Right atrium auricular region (tissue), 2 donors: ENCODE data around the gene GFOD1. TPM values are rescaled to one million over a fixed set of nuclear protein-coding genes. Genes with fewer than 3 reads are reported as not detected.

Experiments used
- DNase-seq: peaks from one replicate; pipeline ENCODE4 v3.0.0-alpha.2; 2019; ENCODE audit warnings: low spot score
- H3K27ac ChIP-seq, 2 donors: fragments of 200-600 bp; sonication (generic); 1 replicate in 1 of 2; 2 replicates in 1 of 2; pipeline ENCODE4 v1.5.1; 2016 to 2019
- H3K27me3 ChIP-seq, 2 donors: fragments of 200-600 bp; sonication (generic); one replicate each; pipeline versions ENCODE4 v1.5.1 to v1.6.0; 2017 to 2019
- H3K36me3 ChIP-seq: fragments of 200-600 bp; sonication (generic); one replicate; pipeline ENCODE4 v1.5.1; 2016
- H3K4me1 ChIP-seq, 2 donors: fragments of 200-600 bp; sonication (generic); one replicate each; pipeline versions ENCODE4 v1.5.1 to v1.6.0; 2017 to 2019
- H3K4me3 ChIP-seq, 2 donors: fragments of 200-600 bp; sonication (generic); 1 replicate in 1 of 2; 2 replicates in 1 of 2; pipeline ENCODE4 v1.5.1; 2017 to 2019; ENCODE audit warnings: mild to moderate bottlenecking in 1 of 2, moderate library complexity in 1 of 2
- H3K9me3 ChIP-seq, 2 donors: fragments of 200-600 bp; sonication (generic); one replicate each; pipeline ENCODE4 v1.5.1; 2019
- total RNA-seq, 2 donors: library from RNA; depleted of rRNA; stranded (reverse); fragments of >200 nt; gene quantifications; one replicate each; pipeline ENCODE4 v1.1.0, GENCODE V29; 2016
- TF ChIP-seq, protein P1 (sequence below), 2 donors: fragments of 200-600 bp; sonication (generic); IDR thresholded peaks; one replicate each; pipeline ENCODE4 v1.5.1; 2019; ENCODE audit warnings: antibody characterized with exemption in 2 of 2

GFOD1 gene
- total RNA-seq, 2 donors from 2014 or later: 66.2 to 96.3 TPM

DNA sequence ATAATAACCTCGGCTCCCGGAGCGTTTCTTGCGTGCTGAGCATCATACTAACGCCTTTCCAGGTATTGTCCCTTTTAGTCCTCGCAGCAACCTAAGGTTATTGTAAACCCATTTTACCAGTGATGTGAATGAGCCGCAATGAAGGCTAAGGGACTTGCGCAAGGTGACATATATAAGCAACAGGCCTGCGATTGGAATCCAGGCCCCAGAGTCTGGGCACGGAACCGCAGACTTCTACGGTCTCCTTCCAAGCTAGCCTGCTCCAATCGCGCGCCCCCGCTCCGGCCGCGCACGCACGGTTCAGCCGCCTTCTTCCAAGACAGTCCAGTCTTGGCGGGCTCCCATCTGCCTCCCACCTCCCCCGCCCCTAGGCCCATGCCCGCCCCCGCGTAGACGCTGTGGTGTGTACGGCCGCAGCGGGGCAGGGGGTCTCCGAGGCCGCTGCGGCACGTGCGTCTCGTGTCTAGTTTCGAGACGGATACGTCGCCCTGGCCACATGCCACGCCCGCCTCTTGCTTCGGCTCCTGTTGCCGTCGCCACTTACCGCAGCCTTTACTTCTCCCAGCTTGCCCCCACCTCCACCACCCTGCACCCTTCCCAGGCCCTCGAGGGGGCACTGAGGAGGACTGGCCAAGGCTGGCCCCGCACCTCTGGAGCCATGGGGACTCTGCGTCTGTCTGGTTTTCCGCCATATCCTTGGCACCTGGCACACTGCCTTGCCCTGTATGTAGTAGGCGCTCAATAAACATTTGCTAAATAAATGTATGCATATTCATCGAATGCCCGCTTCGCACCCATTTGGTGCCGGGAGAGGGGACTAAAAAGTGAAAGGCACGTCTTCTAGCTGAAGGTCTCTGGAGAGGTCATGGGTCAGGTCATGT, 855 bp upstream of the GFOD1 start:
- Histone ChIP-seq H3K4me1 (peaks cover 0 to 35% of the 10 kb centered on the region in 2 donors), H3K4me3 (peak overlapping the region; percentile 39 to 88), H3K27me3 (no peaks in the 10 kb centered on the region), H3K27ac (peak overlapping the region; percentile 85 to 86), H3K36me3 (no peaks in the 10 kb centered on the region), H3K9me3 (no peaks in the 10 kb centered on the region)
- TF ChIP-seq, protein P1, sequence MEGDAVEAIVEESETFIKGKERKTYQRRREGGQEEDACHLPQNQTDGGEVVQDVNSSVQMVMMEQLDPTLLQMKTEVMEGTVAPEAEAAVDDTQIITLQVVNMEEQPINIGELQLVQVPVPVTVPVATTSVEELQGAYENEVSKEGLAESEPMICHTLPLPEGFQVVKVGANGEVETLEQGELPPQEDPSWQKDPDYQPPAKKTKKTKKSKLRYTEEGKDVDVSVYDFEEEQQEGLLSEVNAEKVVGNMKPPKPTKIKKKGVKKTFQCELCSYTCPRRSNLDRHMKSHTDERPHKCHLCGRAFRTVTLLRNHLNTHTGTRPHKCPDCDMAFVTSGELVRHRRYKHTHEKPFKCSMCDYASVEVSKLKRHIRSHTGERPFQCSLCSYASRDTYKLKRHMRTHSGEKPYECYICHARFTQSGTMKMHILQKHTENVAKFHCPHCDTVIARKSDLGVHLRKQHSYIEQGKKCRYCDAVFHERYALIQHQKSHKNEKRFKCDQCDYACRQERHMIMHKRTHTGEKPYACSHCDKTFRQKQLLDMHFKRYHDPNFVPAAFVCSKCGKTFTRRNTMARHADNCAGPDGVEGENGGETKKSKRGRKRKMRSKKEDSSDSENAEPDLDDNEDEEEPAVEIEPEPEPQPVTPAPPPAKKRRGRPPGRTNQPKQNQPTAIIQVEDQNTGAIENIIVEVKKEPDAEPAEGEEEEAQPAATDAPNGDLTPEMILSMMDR (IDR thresholded peaks at IDR 0.05): no peak
- DNase-seq: no peak

DNA sequence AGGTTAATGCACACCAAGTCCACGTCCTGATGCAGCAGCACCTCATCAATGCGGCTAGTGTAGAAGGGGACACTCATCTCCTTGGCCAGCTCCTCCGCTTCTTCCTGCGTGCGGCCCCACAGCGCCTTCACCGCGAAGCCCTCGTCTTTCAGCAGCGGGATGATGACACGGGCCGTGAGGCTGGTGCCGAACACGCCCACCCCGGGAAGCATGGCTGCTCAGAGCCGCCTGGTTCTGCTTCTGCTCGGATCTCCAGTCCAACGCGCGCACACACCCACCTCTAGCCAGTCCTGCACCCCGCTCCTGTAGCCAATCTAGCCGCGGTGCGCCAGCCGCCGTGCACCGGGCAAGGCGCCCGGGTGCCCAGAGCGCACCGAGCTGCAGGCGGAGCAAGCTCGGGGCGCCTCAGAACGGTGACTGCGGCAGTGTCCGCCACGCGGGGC, 700 bp downstream of the GFOD1 start:
- peaks cover 0 to 40% of the 10 kb centered on the region in 2 donors for H3K4me1 ChIP-seq
- no peaks in the 10 kb centered on the region for H3K36me3 ChIP-seq
- peak overlapping the region; percentile 90 to 92 for H3K27ac ChIP-seq
- TF ChIP-seq, protein P1 (IDR thresholded peaks at IDR 0.05): no peak
- H3K27me3 ChIP-seq: no peaks in the 10 kb centered on the region
- peak; percentile 71 for DNase-seq
- no peaks in the 10 kb centered on the region for H3K9me3 ChIP-seq
- H3K4me3 ChIP-seq: peak overlapping the region; percentile 67 to 88

DNA sequence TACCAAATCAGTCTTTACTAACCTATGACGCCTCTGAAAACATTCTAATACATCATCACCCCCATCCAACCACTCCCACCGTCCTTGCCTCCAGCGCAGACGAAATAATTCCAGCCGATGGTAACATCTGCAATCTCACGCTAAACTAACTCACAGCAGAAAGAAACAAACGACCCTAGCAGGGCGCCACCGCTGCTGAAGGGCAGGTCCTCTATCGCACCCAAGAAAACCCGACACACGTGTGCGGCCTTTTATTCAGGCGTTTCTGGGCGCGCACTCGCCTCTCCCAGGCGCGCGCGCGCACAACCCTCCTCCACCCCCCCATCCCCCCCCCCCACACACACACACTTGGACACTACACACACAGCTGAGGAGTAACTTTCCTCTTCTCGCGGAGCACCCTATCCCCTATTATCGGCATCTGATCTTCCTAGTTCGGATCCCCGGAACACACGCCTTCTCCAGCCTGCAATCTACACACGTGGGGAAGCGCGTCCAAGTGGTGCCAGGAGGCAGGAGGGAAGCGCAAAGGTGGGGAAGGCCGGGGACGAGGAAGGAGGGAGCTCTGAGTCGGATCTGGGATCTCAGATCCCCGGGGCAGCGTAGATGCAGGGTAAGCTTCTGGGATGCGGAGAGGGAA, 1.4 kb downstream of the GFOD1 start:
- H3K9me3 ChIP-seq: no peaks in the 10 kb centered on the region
- H3K4me1 ChIP-seq: peaks cover 0 to 46% of the 10 kb centered on the region in 2 donors
- no peaks in the 10 kb centered on the region for H3K36me3 ChIP-seq
- no peak for DNase-seq
- no peaks in the 10 kb centered on the region for H3K27me3 ChIP-seq
- H3K4me3 ChIP-seq: peak overlapping the region; percentile 67 to 88
- peak overlapping the region; percentile 90 to 92 for H3K27ac ChIP-seq
- TF ChIP-seq, protein P1 (IDR thresholded peaks at IDR 0.05): no peak

DNA sequence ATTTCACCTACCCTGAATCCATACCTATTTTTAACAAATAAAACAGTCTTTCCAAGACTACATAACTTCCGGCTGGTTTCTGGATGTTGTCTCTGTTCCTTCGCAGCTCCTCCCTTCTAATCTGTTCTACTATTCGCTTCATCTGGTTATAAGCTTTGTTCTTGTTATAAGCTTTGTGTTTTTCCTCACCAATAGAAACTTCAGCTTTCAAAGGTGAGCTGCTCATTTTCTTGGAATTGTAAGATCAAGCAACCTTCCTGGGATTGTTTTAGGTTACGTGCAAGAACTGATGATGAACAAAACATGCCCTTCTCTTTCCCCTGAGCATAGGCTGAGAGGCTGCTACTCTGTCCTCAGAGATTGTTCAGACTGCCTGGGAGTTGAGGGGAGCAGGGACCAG, 2.1 kb downstream of the GFOD1 start:
- H3K4me1 ChIP-seq: peaks cover 0 to 54% of the 10 kb centered on the region in 2 donors

GRCh38 chr6:13484827-13485226, 2.6 kb downstream of the GFOD1 start:
- Histone ChIP-seq H3K27me3 (no peaks in the 10 kb centered on the region), H3K36me3 (peaks cover 8% of the 10 kb centered on the region), H3K9me3 (no peaks in the 10 kb centered on the region), H3K4me3 (peak overlapping the region; percentile 67 to 88), H3K27ac (peak overlapping the region; percentile 90 to 92), H3K4me1 (peaks cover 0 to 58% of the 10 kb centered on the region in 2 donors)
- TF ChIP-seq, protein P1 (IDR thresholded peaks at IDR 0.05): no peak
- DNase-seq: no peak

More for the DNA sequence above, 2.1 kb downstream of the GFOD1 start:
- H3K4me3 ChIP-seq: peak overlapping the region; percentile 67 to 88
- H3K36me3 ChIP-seq: peaks cover 3% of the 10 kb centered on the region
- H3K27ac ChIP-seq: peak overlapping the region; percentile 90 to 92
- H3K9me3 ChIP-seq: no peaks in the 10 kb centered on the region
- TF ChIP-seq, protein P1 (IDR thresholded peaks at IDR 0.05): no peak
- H3K27me3 ChIP-seq: no peaks in the 10 kb centered on the region
- no peak for DNase-seq
